Measurements from ENCODE around the gene MEIOSIN.

DNA sequence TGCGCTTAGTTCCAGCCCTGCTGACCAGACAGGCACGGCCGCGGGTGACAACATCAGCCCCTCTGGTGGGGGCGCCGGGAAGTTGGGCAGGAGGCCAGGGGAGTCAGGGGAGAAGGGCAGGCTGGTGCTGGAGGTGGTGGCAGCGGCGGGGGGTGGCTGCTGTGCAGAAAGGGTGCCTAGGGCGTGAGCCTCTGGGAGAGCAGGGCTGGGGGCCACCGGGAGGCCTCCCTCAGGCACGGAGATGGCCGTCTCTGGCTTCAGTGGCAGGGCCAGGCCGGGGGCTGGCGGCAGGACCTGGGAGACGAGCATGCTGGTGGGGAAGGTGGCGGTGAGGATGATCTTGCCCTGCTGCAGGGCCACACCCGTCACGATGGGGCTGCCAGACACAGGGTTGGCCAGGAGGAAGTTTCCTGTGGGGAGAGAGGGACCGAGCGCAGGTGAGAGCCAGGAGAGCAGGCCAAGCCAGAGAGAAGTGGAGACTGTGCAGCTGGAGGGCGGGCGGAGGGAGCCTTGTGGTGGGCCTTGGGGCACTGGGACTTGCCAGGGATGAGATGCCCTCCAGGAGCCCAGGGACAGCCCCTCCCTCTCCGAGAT is 32.6 kb downstream of the MEIOSIN start:
- TF ChIP-seq, protein P1, sequence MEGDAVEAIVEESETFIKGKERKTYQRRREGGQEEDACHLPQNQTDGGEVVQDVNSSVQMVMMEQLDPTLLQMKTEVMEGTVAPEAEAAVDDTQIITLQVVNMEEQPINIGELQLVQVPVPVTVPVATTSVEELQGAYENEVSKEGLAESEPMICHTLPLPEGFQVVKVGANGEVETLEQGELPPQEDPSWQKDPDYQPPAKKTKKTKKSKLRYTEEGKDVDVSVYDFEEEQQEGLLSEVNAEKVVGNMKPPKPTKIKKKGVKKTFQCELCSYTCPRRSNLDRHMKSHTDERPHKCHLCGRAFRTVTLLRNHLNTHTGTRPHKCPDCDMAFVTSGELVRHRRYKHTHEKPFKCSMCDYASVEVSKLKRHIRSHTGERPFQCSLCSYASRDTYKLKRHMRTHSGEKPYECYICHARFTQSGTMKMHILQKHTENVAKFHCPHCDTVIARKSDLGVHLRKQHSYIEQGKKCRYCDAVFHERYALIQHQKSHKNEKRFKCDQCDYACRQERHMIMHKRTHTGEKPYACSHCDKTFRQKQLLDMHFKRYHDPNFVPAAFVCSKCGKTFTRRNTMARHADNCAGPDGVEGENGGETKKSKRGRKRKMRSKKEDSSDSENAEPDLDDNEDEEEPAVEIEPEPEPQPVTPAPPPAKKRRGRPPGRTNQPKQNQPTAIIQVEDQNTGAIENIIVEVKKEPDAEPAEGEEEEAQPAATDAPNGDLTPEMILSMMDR (conservative IDR thresholded peaks at IDR 0.05; ENCODE audit: low read length) = no peak
- TF ChIP-seq EZH2phosphoT487 (IDR thresholded peaks at IDR 0.05; ENCODE audit: borderline replicate concordance, low read depth, low read length) = no peak

Data from OCI-LY7 (cell line).